Panc1 (cell line): ENCODE results near the gene TCF20. TPM values are rescaled to one million over a fixed set of nuclear protein-coding genes. Genes with fewer than 3 reads are reported as not detected.
A peak's percentile ranks its signal among the peaks of the same experiment; 100 is the strongest.

Experiments used
- ATAC-seq: fragments of 200-7000 bp; cut with Tn5 transposase; 2 replicates; pipeline ENCODE4 v1.9.1; 2020; ENCODE audit warnings: mild to moderate bottlenecking, moderate library complexity
- BruUV-seq: library from RNA; stranded (reverse); fragments of 400-500 nt; replicated peaks from 2 replicates; lab custom pipeline; 2021; lab: Mats Ljungman, UMichigan
- CTCF ChIA-PET: fragments of 300-600 bp; sonication (Branson Sonifier 250); formaldehyde crosslinking; loops from one replicate; lab custom pipeline; 2022; ENCODE audit warnings: antibody characterized with exemption; lab: Charles Lee
- POLR2A ChIA-PET: fragments of 300-600 bp; sonication (Branson Sonifier 250); formaldehyde crosslinking; loops from one replicate; lab custom pipeline; 2022; ENCODE audit warnings: antibody characterized with exemption; lab: Charles Lee
- DNase-seq: peaks from one replicate; pipeline ENCODE4 v3.0.0-alpha.2; 2010; ENCODE audit warnings: low read depth, low spot score
- H3K27ac ChIP-seq: 2 replicates; pipeline ENCODE4 v1.5.1; 2011; ENCODE audit warnings: mild to moderate bottlenecking, low read length, inconsistent platforms
- H3K27me3 ChIP-seq: fragments of 200-500 bp; sonication (Bioruptor generic); 2 replicates; pipeline ENCODE4 v1.6.0; 2014; ENCODE audit warnings: low read length, inconsistent platforms; ENCODE audit not compliant: control insufficient read depth, insufficient read depth
- H3K36me3 ChIP-seq: fragments of 200-500 bp; sonication (Bioruptor generic); 2 replicates; pipeline ENCODE4 v1.5.1; 2014; ENCODE audit warnings: inconsistent platforms, mild to moderate bottlenecking, low read length, moderate library complexity; ENCODE audit not compliant: control insufficient read depth, insufficient read depth
- H3K4me1 ChIP-seq: 2 replicates; pipeline ENCODE4 v1.5.1; 2011; ENCODE audit warnings: inconsistent platforms, mild to moderate bottlenecking, low read length, moderate library complexity; ENCODE audit not compliant: control insufficient read depth, insufficient read depth
- H3K4me3 ChIP-seq, 2 experiments: 2 replicates each; pipeline ENCODE4 v1.5.1; 2011 to 2012; ENCODE audit warnings: low read depth in 2 of 2, low read length in 2 of 2, mild to moderate bottlenecking in 2 of 2, inconsistent platforms in 1 of 2, moderate library complexity in 1 of 2
- H3K9me3 ChIP-seq: fragments of 200-500 bp; sonication (Bioruptor generic); 2 replicates; pipeline ENCODE4 v1.5.1; 2014; ENCODE audit warnings: low read depth, mild to moderate bottlenecking, inconsistent platforms, low read length, moderate library complexity; ENCODE audit not compliant: control insufficient read depth, insufficient read depth
- POLR2AphosphoS5 ChIP-seq: IDR thresholded peaks from 2 replicates; pipeline ENCODE4 v1.6.1; 2012; ENCODE audit warnings: mild to moderate bottlenecking, low read depth, low read length, moderate library complexity
- REST ChIP-seq, 2 experiments: IDR thresholded peaks; 2 replicates each; pipeline ENCODE4 v1.6.1; 2011 to 2012; ENCODE audit warnings: low read depth in 2 of 2, control low read depth in 1 of 2, low read length in 1 of 2, mild to moderate bottlenecking in 1 of 2, moderate library complexity in 1 of 2; ENCODE audit not compliant: insufficient read depth in 1 of 2
- SIN3A ChIP-seq: IDR thresholded peaks from 2 replicates; pipeline ENCODE4 v1.6.1; 2012; ENCODE audit warnings: low read depth, mild to moderate bottlenecking, low read length, moderate library complexity, borderline replicate concordance; ENCODE audit not compliant: insufficient read depth
- TCF7L2 ChIP-seq: IDR thresholded peaks from 2 replicates; pipeline ENCODE4 v1.6.1; 2011; ENCODE audit warnings: mild to moderate bottlenecking, low read depth, low read length, inconsistent platforms
- in situ Hi-C: cut with HindIII; loops from 2 replicates; pipeline ENCODE4 v1.10.0; 2016; ENCODE audit warnings: low sequenced_read_pairs, low pct_unique_long_range_greater_than_20kb
- intact Hi-C: fragments of 100-400 bp; cut with micrococcal nuclease; formaldehyde crosslinking; loops from one replicate; pipeline ENCODE4 v1.10.0; 2022; ENCODE audit not compliant: unreplicated experiment
- total RNA-seq: library from RNA; stranded (reverse); gene quantifications from one replicate; pipeline ENCODE4 v1.2.1, GENCODE V29; 2021; ENCODE audit not compliant: unreplicated experiment
- TF ChIP-seq, protein P1 (sequence below): fragments of 450-650 bp; IDR thresholded peaks from 2 replicates; pipeline ENCODE4 v1.5.1; 2017; ENCODE audit warnings: mild to moderate bottlenecking

The TCF20 gene
- total RNA-seq, 1 experiment from 2014 or later, result 79.8 TPM

DNA sequence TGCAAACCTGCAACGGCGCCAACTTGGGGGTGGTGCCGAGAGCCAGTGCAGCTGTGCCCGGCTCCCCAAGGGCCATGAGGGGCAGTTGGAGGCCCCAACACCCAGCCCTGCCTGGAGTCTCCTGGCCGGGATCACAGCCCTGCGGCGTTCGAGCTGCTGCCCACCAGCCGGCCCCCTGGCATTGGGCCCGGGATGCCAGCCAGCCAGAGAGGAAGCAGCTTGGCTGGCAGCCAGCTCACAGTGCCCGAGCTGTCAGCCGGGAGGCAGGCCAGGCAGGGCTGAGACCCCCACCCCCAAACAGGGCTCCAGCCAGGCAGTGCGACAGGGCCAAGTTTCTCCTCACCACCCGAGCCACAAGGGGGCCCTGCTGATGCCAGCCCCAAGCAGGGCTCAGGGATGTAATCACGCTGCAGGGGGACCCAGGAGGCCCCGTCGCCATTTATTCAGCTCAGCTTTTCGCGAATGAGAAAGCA is 26.0 kb upstream of the TCF20 start:
- DNase-seq (no peak), ATAC-seq (no peak)
- no peak overlapping the region for H3K27ac ChIP-seq
- H3K9me3 ChIP-seq, result no peaks in the 10 kb centered on the region
- no peak overlapping the region for H3K4me3 ChIP-seq
- H3K36me3 ChIP-seq, result no peaks in the 10 kb centered on the region
- in situ Hi-C loops, result no loop called here
- no peaks in the 10 kb centered on the region for H3K27me3 ChIP-seq
- intact Hi-C loops, result no loop called here
- H3K4me1 ChIP-seq, result peaks cover 10% of the 10 kb centered on the region
- TF ChIP-seq, protein P1, sequence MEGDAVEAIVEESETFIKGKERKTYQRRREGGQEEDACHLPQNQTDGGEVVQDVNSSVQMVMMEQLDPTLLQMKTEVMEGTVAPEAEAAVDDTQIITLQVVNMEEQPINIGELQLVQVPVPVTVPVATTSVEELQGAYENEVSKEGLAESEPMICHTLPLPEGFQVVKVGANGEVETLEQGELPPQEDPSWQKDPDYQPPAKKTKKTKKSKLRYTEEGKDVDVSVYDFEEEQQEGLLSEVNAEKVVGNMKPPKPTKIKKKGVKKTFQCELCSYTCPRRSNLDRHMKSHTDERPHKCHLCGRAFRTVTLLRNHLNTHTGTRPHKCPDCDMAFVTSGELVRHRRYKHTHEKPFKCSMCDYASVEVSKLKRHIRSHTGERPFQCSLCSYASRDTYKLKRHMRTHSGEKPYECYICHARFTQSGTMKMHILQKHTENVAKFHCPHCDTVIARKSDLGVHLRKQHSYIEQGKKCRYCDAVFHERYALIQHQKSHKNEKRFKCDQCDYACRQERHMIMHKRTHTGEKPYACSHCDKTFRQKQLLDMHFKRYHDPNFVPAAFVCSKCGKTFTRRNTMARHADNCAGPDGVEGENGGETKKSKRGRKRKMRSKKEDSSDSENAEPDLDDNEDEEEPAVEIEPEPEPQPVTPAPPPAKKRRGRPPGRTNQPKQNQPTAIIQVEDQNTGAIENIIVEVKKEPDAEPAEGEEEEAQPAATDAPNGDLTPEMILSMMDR, result no peak
- no peak for TF ChIP-seq TCF7L2
- TF ChIP-seq POLR2AphosphoS5, result no peak
- no peak for TF ChIP-seq REST (IDR thresholded peaks at IDR 0.05; ENCODE audit: insufficient read depth in 1 of 2, low read depth in 2 of 2, low read length in 1 of 2)
- TF ChIP-seq SIN3A, result no peak
- CTCF ChIA-PET, result no interaction called here
- POLR2A ChIA-PET, result no interaction called here
- no TSS peak for BruUV-seq

- no peak for DNase-seq
- POLR2A ChIA-PET, result interaction anchor here (0.6 kb wide), 1 partner anchor 339 kb away, joined by 5 read pairs; no protein-coding TSS in a partner anchor
- Histone ChIP-seq H3K36me3 (no peaks in the 10 kb centered on the region), H3K27me3 (no peaks in the 10 kb centered on the region), H3K4me3 (no peak overlapping the region), H3K27ac (no peak overlapping the region), H3K9me3 (no peaks in the 10 kb centered on the region), H3K4me1 (peaks cover 6% of the 10 kb centered on the region; the same call in 1 of the 2 replicates)
- 0 out of 2 replicates have a peak, but pooled peaks have one; percentile 53 for ATAC-seq
- peak; percentile 94 to 97 for TF ChIP-seq REST (IDR thresholded peaks at IDR 0.05; ENCODE audit: insufficient read depth in 1 of 2, low read depth in 2 of 2, low read length in 1 of 2)
- TF ChIP-seq, protein P1, result no peak
- CTCF ChIA-PET, result no interaction called here
- intact Hi-C loops, result no loop called here
- in situ Hi-C loops, result no loop called here
- BruUV-seq, result no TSS peak
These were observed 23.9 kb upstream of the TCF20 start for GRCh38 chr22:42294034-42294985.
